Brain microvascular endothelial cell (primary cell): Measurements from ENCODE around the gene MPC2.

Source experiments
- DNase-seq: peaks from one replicate; pipeline ENCODE4 v3.0.0-alpha.2; 2020
- H3K27ac ChIP-seq: fragments of 250-450 bp; sonication (Bioruptor Pico); 2 replicates; pipeline ENCODE4 v1.5.1; 2020; ENCODE audit warnings: mild to moderate bottlenecking, moderate library complexity
- H3K27me3 ChIP-seq: fragments of 250-450 bp; sonication (Bioruptor Pico); replicated peaks from 2 replicates; pipeline ENCODE4 v1.5.1; 2020; ENCODE audit warnings: mild to moderate bottlenecking
- H3K36me3 ChIP-seq: fragments of 250-450 bp; sonication (Bioruptor Pico); replicated peaks from 2 replicates; pipeline ENCODE4 v1.5.1; 2020; ENCODE audit warnings: mild to moderate bottlenecking
- H3K4me3 ChIP-seq: 2 replicates; pipeline ENCODE4 v1.5.1; 2011; ENCODE audit warnings: low read depth, mild to moderate bottlenecking, control low read depth, low read length, moderate library complexity
- CTCF ChIP-seq: IDR thresholded peaks from 2 replicates; pipeline ENCODE4 v1.5.1; 2011; ENCODE audit warnings: low read depth, mild to moderate bottlenecking, moderate library complexity, low read length, control low read depth, inconsistent platforms; ENCODE audit errors: missing control alignments
- in situ Hi-C: cut with HindIII; loops from 2 replicates; pipeline ENCODE4 v1.10.0; 2017; ENCODE audit warnings: low sequenced_read_pairs, low pct_ligation_motif_present

The MPC2 gene

GRCh38 chr1:167924543-167925231 is 12.2 kb downstream of the MPC2 start:
- no peaks in the 10 kb centered on the region for H3K27me3 ChIP-seq
- DNase-seq = no peak
- in situ Hi-C loops = no loop called here
- H3K4me3 ChIP-seq = no peak overlapping the region
- TF ChIP-seq CTCF = no peak
- no peak overlapping the region for H3K27ac ChIP-seq
- H3K36me3 ChIP-seq = no peaks in the 10 kb centered on the region

- DNase-seq = no peak
- Histone ChIP-seq H3K4me3 (no peak overlapping the region), H3K27ac (no peak overlapping the region), H3K27me3 (no peaks in the 10 kb centered on the region), H3K36me3 (no peaks in the 10 kb centered on the region)
- TF ChIP-seq CTCF = no peak
- in situ Hi-C loops = no loop called here
These were observed 12.8 kb downstream of the MPC2 start for GRCh38 chr1:167924102-167924501.

GRCh38 chr1:167923324-167924056 is 13.4 kb downstream of the MPC2 start:
- in situ Hi-C loops = no loop called here
- no peak overlapping the region for H3K27ac ChIP-seq
- TF ChIP-seq CTCF = no peak
- H3K27me3 ChIP-seq = no peaks in the 10 kb centered on the region
- DNase-seq = no peak
- H3K36me3 ChIP-seq = no peaks in the 10 kb centered on the region
- H3K4me3 ChIP-seq = no peak overlapping the region

- Histone ChIP-seq H3K36me3 (no peaks in the 10 kb centered on the region), H3K4me3 (no peak overlapping the region), H3K27me3 (no peaks in the 10 kb centered on the region), H3K27ac (no peak overlapping the region)
- no peak for DNase-seq
- TF ChIP-seq CTCF = no peak
- in situ Hi-C loops = no loop called here
These were observed 14.2 kb downstream of the MPC2 start for GRCh38 chr1:167922611-167923074.

- Histone ChIP-seq H3K4me3 (no peak overlapping the region), H3K36me3 (no peaks in the 10 kb centered on the region), H3K27me3 (no peaks in the 10 kb centered on the region), H3K27ac (no peak overlapping the region)
- in situ Hi-C loops = no loop called here
- DNase-seq = no peak
- no peak for TF ChIP-seq CTCF
These were observed 14.8 kb downstream of the MPC2 start for GRCh38 chr1:167922023-167922422.
